ENCODE results near the gene LCE2D.
"Not testable (repeated sequence)": the region's sequence is repeated elsewhere in the genome, so short reads cannot be mapped to it uniquely, and the experiment has no call there.

The LCE2D gene

GRCh38 chr1:152658649-152659048, 4.5 kb upstream of the LCE2D start:
- Histone ChIP-seq H3K4me1 (ENCODE audit: insufficient read depth, low read length) (no peaks in the 10 kb centered on the region), H3K4me3 (ENCODE audit: low read length) (no peak overlapping the region), H3K27me3 (ENCODE audit: insufficient read depth, low read length) (peaks cover 2% of the 10 kb centered on the region), H2AFZ (ENCODE audit: low read depth, low read length) (no peak overlapping the region), H3K9me3 (ENCODE audit: low read length) (no peaks in the 10 kb centered on the region), H3K36me3 (ENCODE audit: insufficient read depth, low read length) (no peaks in the 10 kb centered on the region)

GRCh38 chr1:152666171-152666570, 3.0 kb downstream of the LCE2D start:
- not testable (repeated sequence) for H3K9me3 ChIP-seq (ENCODE audit: low read length); H3K36me3 ChIP-seq (ENCODE audit: insufficient read depth, low read length); H3K4me1 ChIP-seq (ENCODE audit: insufficient read depth, low read length); H3K4me3 ChIP-seq (ENCODE audit: low read length); H3K27me3 ChIP-seq (ENCODE audit: insufficient read depth, low read length); H2AFZ ChIP-seq (ENCODE audit: low read depth, low read length)

- Histone ChIP-seq H3K36me3 (ENCODE audit: insufficient read depth, low read length) (no peaks in the 10 kb centered on the region), H3K4me3 (ENCODE audit: low read length) (no peak overlapping the region), H3K27me3 (ENCODE audit: insufficient read depth, low read length) (no peaks in the 10 kb centered on the region), H3K9me3 (ENCODE audit: low read length) (no peaks in the 10 kb centered on the region), H2AFZ (ENCODE audit: low read depth, low read length) (no peak overlapping the region), H3K4me1 (ENCODE audit: insufficient read depth, low read length) (no peaks in the 10 kb centered on the region)
These were observed 4.5 kb downstream of the LCE2D start for GRCh38 chr1:152667648-152668047.

GRCh38 chr1:152673016-152673415, 9.8 kb downstream of the LCE2D start:
- H3K27me3 ChIP-seq (ENCODE audit: insufficient read depth, low read length): peaks cover 8% of the 10 kb centered on the region
- H3K36me3 ChIP-seq (ENCODE audit: insufficient read depth, low read length): no peaks in the 10 kb centered on the region
- H3K4me3 ChIP-seq (ENCODE audit: low read length): no peak overlapping the region
- no peaks in the 10 kb centered on the region for H3K9me3 ChIP-seq (ENCODE audit: low read length)
- no peaks in the 10 kb centered on the region for H3K4me1 ChIP-seq (ENCODE audit: insufficient read depth, low read length)
- H2AFZ ChIP-seq (ENCODE audit: low read depth, low read length): no peak overlapping the region

GRCh38 chr1:152674983-152675382, 11.8 kb downstream of the LCE2D start, which contains the start of gene LCE2C:
LCE2C (plus strand) TSS chr1:152675279; CDS start chr1:152676016, 737 bp downstream.
- H3K4me3 ChIP-seq (ENCODE audit: low read length); H2AFZ ChIP-seq (ENCODE audit: low read depth, low read length); H3K9me3 ChIP-seq (ENCODE audit: low read length); H3K36me3 ChIP-seq (ENCODE audit: insufficient read depth, low read length); H3K4me1 ChIP-seq (ENCODE audit: insufficient read depth, low read length): not testable (repeated sequence)
- H3K27me3 ChIP-seq (ENCODE audit: insufficient read depth, low read length): peaks cover 10% of the 10 kb centered on the region

GRCh38 chr1:152679459-152679858, 16.3 kb downstream of the LCE2D start:
- no peaks in the 10 kb centered on the region for H3K4me1 ChIP-seq (ENCODE audit: insufficient read depth, low read length)
- H3K9me3 ChIP-seq (ENCODE audit: low read length): no peaks in the 10 kb centered on the region
- H3K4me3 ChIP-seq (ENCODE audit: low read length): no peak overlapping the region
- H3K36me3 ChIP-seq (ENCODE audit: insufficient read depth, low read length): no peaks in the 10 kb centered on the region
- peaks cover 10% of the 10 kb centered on the region for H3K27me3 ChIP-seq (ENCODE audit: insufficient read depth, low read length)
- H2AFZ ChIP-seq (ENCODE audit: low read depth, low read length): no peak overlapping the region

GRCh38 chr1:152681616-152682015, 18.4 kb downstream of the LCE2D start:
- Histone ChIP-seq H3K9me3 (ENCODE audit: low read length) (no peaks in the 10 kb centered on the region), H3K4me3 (ENCODE audit: low read length) (no peak overlapping the region), H3K36me3 (ENCODE audit: insufficient read depth, low read length) (no peaks in the 10 kb centered on the region), H2AFZ (ENCODE audit: low read depth, low read length) (no peak overlapping the region), H3K27me3 (ENCODE audit: insufficient read depth, low read length) (peaks cover 10% of the 10 kb centered on the region), H3K4me1 (ENCODE audit: insufficient read depth, low read length) (no peaks in the 10 kb centered on the region)

GRCh38 chr1:152683846-152684245, 20.7 kb downstream of the LCE2D start:
- peaks cover 2% of the 10 kb centered on the region for H3K27me3 ChIP-seq (ENCODE audit: insufficient read depth, low read length)
- no peaks in the 10 kb centered on the region for H3K36me3 ChIP-seq (ENCODE audit: insufficient read depth, low read length)
- no peaks in the 10 kb centered on the region for H3K9me3 ChIP-seq (ENCODE audit: low read length)
- H3K4me1 ChIP-seq (ENCODE audit: insufficient read depth, low read length): no peaks in the 10 kb centered on the region
- H2AFZ ChIP-seq (ENCODE audit: low read depth, low read length): no peak overlapping the region
- no peak overlapping the region for H3K4me3 ChIP-seq (ENCODE audit: low read length)

GRCh38 chr1:152685823-152686222, 22.6 kb downstream of the LCE2D start, which contains the start of gene LCE2B:
LCE2B (plus strand) TSS chr1:152686123; CDS start chr1:152686844, 721 bp downstream.
- not testable (repeated sequence) for H2AFZ ChIP-seq (ENCODE audit: low read depth, low read length); H3K9me3 ChIP-seq (ENCODE audit: low read length); H3K4me1 ChIP-seq (ENCODE audit: insufficient read depth, low read length); H3K27me3 ChIP-seq (ENCODE audit: insufficient read depth, low read length); H3K4me3 ChIP-seq (ENCODE audit: low read length); H3K36me3 ChIP-seq (ENCODE audit: insufficient read depth, low read length)

- no peaks in the 10 kb centered on the region for H3K9me3 ChIP-seq (ENCODE audit: low read length)
- H3K36me3 ChIP-seq (ENCODE audit: insufficient read depth, low read length): no peaks in the 10 kb centered on the region
These were observed 34.8 kb downstream of the LCE2D start, which contains the start of gene LCE2A for GRCh38 chr1:152697701-152698600. LCE2A (plus strand) TSS chr1:152698345; CDS start chr1:152698902, 557 bp downstream.

GRCh38 chr1:152699746-152700145, 36.6 kb downstream of the LCE2D start:
- no peaks in the 10 kb centered on the region for H3K9me3 ChIP-seq (ENCODE audit: low read length)

More at GRCh38 chr1:152697701-152698600, 34.8 kb downstream of the LCE2D start, which contains the start of gene LCE2A:
- H3K4me1 ChIP-seq (ENCODE audit: insufficient read depth, low read length): no peaks in the 10 kb centered on the region
- H2AFZ ChIP-seq (ENCODE audit: low read depth, low read length): no peak within 1 kb of the TSS
- no peak within 1 kb of the TSS for H3K4me3 ChIP-seq (ENCODE audit: low read length)
- no peaks in the 10 kb centered on the region for H3K27me3 ChIP-seq (ENCODE audit: insufficient read depth, low read length)

GRCh38 chr1:152707860-152708259, 44.7 kb downstream of the LCE2D start, which contains the start of gene LCE4A:
LCE4A (plus strand) TSS chr1:152708160; CDS start chr1:152709076, 916 bp downstream.
- H3K4me1 ChIP-seq (ENCODE audit: insufficient read depth, low read length): no peaks in the 10 kb centered on the region
- no peaks in the 10 kb centered on the region for H3K27me3 ChIP-seq (ENCODE audit: insufficient read depth, low read length)
- no peak within 1 kb of the TSS for H3K4me3 ChIP-seq (ENCODE audit: low read length)
- no peak within 1 kb of the TSS for H2AFZ ChIP-seq (ENCODE audit: low read depth, low read length)
- H3K36me3 ChIP-seq (ENCODE audit: insufficient read depth, low read length): no peaks in the 10 kb centered on the region
- H3K9me3 ChIP-seq (ENCODE audit: low read length): no peaks in the 10 kb centered on the region

More at GRCh38 chr1:152699746-152700145, 36.6 kb downstream of the LCE2D start:
- no peaks in the 10 kb centered on the region for H3K27me3 ChIP-seq (ENCODE audit: insufficient read depth, low read length)
- H3K36me3 ChIP-seq (ENCODE audit: insufficient read depth, low read length): no peaks in the 10 kb centered on the region
- H3K4me3 ChIP-seq (ENCODE audit: low read length): no peak overlapping the region
- H3K4me1 ChIP-seq (ENCODE audit: insufficient read depth, low read length): no peaks in the 10 kb centered on the region
- no peak overlapping the region for H2AFZ ChIP-seq (ENCODE audit: low read depth, low read length)

Data from neuron (in vitro differentiated cells).